Mononuclear cell (primary cell): ENCODE measurements around the gene RASL12. TPM values are rescaled to one million over a fixed set of nuclear protein-coding genes. Genes with fewer than 3 reads are reported as not detected.

Source experiments
- H3K27me3 ChIP-seq: 2 replicates; pipeline ENCODE4 v1.6.0; 2011; ENCODE audit warnings: low read length, control low read depth; ENCODE audit not compliant: insufficient read depth
- H3K4me1 ChIP-seq: 2 replicates; pipeline ENCODE4 v1.5.1; 2011; ENCODE audit warnings: mild to moderate bottlenecking, low read length, control low read depth; ENCODE audit not compliant: insufficient read depth
- H3K4me3 ChIP-seq: 2 replicates; pipeline ENCODE4 v1.5.1; 2011; ENCODE audit warnings: mild to moderate bottlenecking, low read length, moderate library complexity
- H3K9me3 ChIP-seq: 2 replicates; pipeline ENCODE4 v1.5.1; 2011; ENCODE audit warnings: low read depth, mild to moderate bottlenecking, control low read depth, low read length
- total RNA-seq: library from RNA; depleted of rRNA; stranded (reverse); fragments of >200 nt; gene quantifications from one replicate; pipeline ENCODE4 v1.2.3, GENCODE V29; 2012

The RASL12 gene
- total RNA-seq, 1 donor = not detected

- Histone ChIP-seq H3K4me3 (no peak overlapping the region), H3K4me1 (no peaks in the 10 kb centered on the region), H3K9me3 (no peaks in the 10 kb centered on the region), H3K27me3 (no peaks in the 10 kb centered on the region)
Observed at GRCh38 chr15:65042776-65043327, 24.9 kb downstream of the RASL12 start.

- no peaks in the 10 kb centered on the region for H3K27me3 ChIP-seq
- H3K9me3 ChIP-seq = no peaks in the 10 kb centered on the region
- no peaks in the 10 kb centered on the region for H3K4me1 ChIP-seq
- H3K4me3 ChIP-seq = no peak overlapping the region
Observed at GRCh38 chr15:65041787-65042186, 26.0 kb downstream of the RASL12 start.

DNA sequence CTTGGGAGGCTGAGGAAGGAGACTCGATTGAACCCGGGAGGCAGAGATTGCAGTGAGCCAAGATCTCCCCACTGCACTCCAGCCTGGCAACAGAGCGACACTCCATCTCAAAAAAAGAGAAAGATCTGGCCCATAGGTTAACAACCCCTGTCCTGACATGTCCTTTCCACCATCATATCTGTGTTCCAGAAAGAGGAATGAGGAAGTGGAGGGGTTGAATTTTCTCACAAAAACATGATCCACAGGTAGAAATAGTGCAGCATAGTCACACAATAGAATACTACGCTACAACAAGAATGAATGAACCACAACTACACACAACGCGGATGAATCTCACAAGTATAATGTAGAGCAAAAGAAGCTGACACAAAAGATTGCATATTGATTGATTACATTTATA lies 27.3 kb downstream of the RASL12 start:
- no peaks in the 10 kb centered on the region for H3K27me3 ChIP-seq
- H3K4me3 ChIP-seq = no peak overlapping the region
- no peaks in the 10 kb centered on the region for H3K9me3 ChIP-seq
- H3K4me1 ChIP-seq = no peaks in the 10 kb centered on the region

DNA sequence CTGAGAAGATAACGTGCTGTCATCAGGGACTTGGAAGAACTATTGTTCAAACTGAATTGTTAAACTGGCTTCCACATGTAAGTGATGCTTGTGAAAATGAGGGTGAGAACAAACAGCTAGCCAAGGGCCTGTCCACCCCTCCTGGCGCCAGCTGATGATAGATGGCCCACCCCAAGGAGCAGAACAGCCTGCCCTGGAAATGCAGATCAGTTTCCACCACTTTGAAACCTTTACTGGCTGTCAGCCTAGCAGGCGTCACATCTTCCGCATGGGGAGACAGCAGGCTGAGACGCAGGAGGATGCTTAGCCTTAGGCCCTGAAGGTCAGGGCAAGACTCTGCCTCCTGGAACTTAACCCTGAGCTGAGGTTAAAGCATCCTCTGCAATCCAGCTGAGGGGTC lies 29.0 kb downstream of the RASL12 start:
- H3K9me3 ChIP-seq = no peaks in the 10 kb centered on the region
- H3K4me1 ChIP-seq = no peaks in the 10 kb centered on the region
- H3K27me3 ChIP-seq = no peaks in the 10 kb centered on the region
- no peak overlapping the region for H3K4me3 ChIP-seq

DNA sequence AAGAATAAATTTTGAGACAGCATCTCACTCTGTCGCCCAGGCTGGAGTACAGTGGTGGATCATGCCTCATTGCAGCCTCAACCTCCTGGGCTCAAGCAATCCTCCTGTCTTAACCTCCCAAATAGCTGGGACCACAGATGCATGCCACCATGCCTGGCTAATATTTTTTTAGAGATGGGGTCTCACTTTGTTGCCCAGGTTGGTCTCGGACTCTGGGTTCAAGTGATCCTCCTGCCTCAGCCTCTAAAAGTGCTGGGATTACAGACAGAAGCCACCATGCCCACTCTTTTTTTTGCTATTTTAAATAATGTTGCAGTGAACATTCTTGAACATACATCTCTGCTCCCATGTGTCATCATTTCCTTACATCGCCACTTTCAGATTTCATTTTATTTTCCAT lies 29.4 kb downstream of the RASL12 start:
- Histone ChIP-seq H3K9me3 (no peaks in the 10 kb centered on the region), H3K27me3 (no peaks in the 10 kb centered on the region), H3K4me3 (no peak overlapping the region), H3K4me1 (peaks cover 4% of the 10 kb centered on the region)

DNA sequence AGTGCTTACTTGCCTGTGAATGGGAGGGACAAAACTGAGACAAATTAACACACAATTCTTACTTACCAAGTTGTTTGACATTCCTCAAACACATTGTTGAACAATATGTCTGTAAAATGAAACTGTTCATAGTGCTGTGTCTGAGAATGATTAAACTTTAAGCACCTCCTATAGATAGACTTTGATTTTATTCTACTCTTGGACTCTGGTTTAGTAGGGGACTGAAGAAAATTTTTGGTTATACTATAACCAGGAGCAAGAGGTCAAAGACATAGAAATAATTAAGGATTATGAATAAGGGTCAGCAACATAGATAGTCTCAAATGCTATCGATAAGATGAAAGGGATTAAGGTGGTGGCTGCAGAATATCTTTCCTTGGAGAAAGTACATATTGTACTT lies 30.5 kb downstream of the RASL12 start:
- Histone ChIP-seq H3K9me3 (no peaks in the 10 kb centered on the region), H3K4me3 (no peak overlapping the region), H3K4me1 (peaks cover 11% of the 10 kb centered on the region), H3K27me3 (peaks cover under 1% of the 10 kb centered on the region)

DNA sequence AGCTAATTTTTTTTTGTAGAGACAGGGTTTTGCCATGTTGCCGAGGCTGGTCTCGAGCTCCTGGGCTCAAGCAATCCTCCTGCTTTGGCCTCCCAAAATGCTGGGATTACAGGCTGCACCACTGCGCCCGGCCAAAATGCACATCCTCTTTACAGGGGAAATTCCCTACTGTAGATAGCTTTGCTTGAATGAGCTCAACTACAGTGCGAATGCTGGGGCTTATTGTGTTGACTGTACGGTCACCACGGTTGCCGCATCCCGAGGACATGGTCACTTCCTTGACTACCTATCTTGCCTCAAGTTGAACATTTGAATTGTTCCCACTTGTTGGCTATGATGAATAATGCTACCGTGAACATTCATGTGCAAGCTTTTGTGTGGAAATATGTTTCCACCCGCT lies 33.1 kb downstream of the RASL12 start:
- H3K4me1 ChIP-seq = peaks cover 13% of the 10 kb centered on the region
- H3K4me3 ChIP-seq = no peak overlapping the region
- no peaks in the 10 kb centered on the region for H3K9me3 ChIP-seq
- peaks cover 2% of the 10 kb centered on the region for H3K27me3 ChIP-seq

GRCh38 chr15:65033659-65034269 lies 34.0 kb downstream of the RASL12 start:
- Histone ChIP-seq H3K4me1 (peaks cover 16% of the 10 kb centered on the region), H3K27me3 (peaks cover 2% of the 10 kb centered on the region), H3K9me3 (no peaks in the 10 kb centered on the region), H3K4me3 (no peak overlapping the region)

- Histone ChIP-seq H3K9me3 (no peaks in the 10 kb centered on the region), H3K4me3 (no peak overlapping the region), H3K27me3 (peaks cover 2% of the 10 kb centered on the region), H3K4me1 (peaks cover 24% of the 10 kb centered on the region)
Observed at GRCh38 chr15:65032801-65033537, 34.8 kb downstream of the RASL12 start.

- Histone ChIP-seq H3K9me3 (no peaks in the 10 kb centered on the region), H3K4me3 (peak overlapping the region; percentile 87)
Observed at GRCh38 chr15:65029736-65030208, 38.0 kb downstream of the RASL12 start.

DNA sequence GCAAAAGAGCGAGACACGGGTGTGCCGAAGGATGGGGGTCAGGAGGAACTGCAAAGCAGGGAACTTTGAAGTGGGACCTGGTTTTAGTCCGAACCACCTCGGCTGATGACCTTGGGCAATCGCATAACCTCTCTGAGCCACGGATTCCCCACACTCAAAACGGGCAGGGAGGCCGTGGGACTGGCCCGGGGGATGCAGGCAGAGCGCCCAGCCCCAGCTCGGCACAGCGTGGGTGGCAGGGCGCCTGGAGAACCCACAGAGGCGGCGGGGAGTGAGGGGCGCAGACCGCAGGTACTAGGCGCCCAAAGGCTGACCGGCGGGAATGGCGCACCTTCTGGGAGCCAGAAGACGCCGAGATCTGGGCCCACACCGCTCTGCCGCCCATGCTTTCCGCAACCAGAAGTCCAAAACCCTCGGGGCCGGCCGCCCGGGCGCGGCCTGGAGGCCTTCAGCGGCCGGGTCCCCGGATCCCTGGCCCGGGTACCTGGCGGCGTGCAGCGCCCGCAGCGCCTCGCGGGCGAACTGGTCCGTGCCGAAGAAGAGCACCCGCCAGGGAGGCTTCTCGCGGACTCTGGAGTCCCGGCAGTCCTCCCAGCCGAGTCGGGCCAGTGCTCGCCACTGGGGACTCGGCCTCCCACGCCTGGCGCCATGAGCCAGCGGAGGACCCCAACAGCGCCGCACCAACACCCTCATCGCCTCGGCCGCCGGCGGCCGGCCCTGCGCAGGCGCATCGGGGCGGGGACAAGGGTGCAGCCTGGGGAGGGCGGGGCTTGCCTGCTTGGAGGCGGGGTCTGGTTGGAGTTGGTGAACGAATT lies 38.7 kb downstream of the RASL12 start, which contains the start of gene MTFMT:
Gene MTFMT, minus strand, starts transcription at position 719 of the 815 bp plus-strand sequence. Its CDS starts 26 bp downstream, at position 693.
- H3K4me1 ChIP-seq = peaks cover 33% of the 10 kb centered on the region
- no peaks in the 10 kb centered on the region for H3K9me3 ChIP-seq
- H3K27me3 ChIP-seq = peaks cover 2% of the 10 kb centered on the region
- H3K4me3 ChIP-seq = peak within 1 kb of the TSS; percentile 87

More at GRCh38 chr15:65029736-65030208, 38.0 kb downstream of the RASL12 start:
- Histone ChIP-seq H3K4me1 (peaks cover 33% of the 10 kb centered on the region), H3K27me3 (peaks cover 2% of the 10 kb centered on the region)

GRCh38 chr15:65028338-65028737 lies 39.5 kb downstream of the RASL12 start:
- peak overlapping the region; percentile 87 for H3K4me3 ChIP-seq
- no peaks in the 10 kb centered on the region for H3K9me3 ChIP-seq
- H3K4me1 ChIP-seq = peaks cover 28% of the 10 kb centered on the region
- H3K27me3 ChIP-seq = peaks cover 2% of the 10 kb centered on the region

DNA sequence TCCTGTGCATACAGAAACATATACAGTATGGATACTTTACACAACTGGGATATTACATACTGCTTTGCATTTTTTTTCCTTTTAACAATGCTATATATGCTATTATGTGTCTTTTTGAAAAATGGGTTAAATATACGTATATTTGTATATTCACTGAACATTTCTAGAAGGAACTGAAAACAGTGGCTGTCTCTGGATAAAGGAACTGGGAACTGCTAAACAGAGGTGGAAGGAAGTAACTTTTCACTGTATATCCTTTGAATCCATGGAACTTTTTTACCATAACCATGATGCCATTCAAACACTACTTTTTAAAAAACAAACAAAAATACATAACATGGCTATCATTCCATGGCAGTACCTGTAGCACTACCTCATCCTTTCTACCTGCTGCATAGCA lies 40.2 kb downstream of the RASL12 start:
- Histone ChIP-seq H3K4me3 (no peak overlapping the region), H3K4me1 (peaks cover 22% of the 10 kb centered on the region), H3K9me3 (no peaks in the 10 kb centered on the region), H3K27me3 (peaks cover 2% of the 10 kb centered on the region)

DNA sequence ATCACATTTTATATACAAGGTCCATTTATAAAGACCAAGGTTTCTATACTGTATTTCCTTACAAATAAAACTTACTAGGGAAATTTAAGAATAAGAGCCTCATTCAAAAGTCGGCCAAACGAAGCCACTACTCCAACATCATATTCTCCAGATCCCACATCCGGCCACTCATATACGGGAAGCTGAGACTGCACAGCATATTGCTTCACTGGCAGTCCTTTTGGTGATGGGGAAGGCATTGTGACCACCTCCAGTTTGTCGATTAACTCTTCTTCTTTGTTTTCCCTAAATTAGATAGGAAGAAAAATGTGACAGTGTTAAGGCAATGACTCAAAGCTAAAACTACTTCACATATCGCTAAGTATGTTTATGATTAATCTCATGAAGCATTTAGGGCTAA lies 41.0 kb downstream of the RASL12 start:
- no peaks in the 10 kb centered on the region for H3K9me3 ChIP-seq
- H3K27me3 ChIP-seq = no peaks in the 10 kb centered on the region
- peaks cover 22% of the 10 kb centered on the region for H3K4me1 ChIP-seq
- no peak overlapping the region for H3K4me3 ChIP-seq

GRCh38 chr15:65021488-65021887 lies 46.3 kb downstream of the RASL12 start:
- no peak overlapping the region for H3K4me3 ChIP-seq
- H3K4me1 ChIP-seq = no peaks in the 10 kb centered on the region
- no peaks in the 10 kb centered on the region for H3K27me3 ChIP-seq
- H3K9me3 ChIP-seq = no peaks in the 10 kb centered on the region
